ENCODE results near the gene ADPGK. TPM values are rescaled to one million over a fixed set of nuclear protein-coding genes. Genes with fewer than 3 reads are reported as not detected.

Gene ADPGK
- total RNA-seq, 1 donor from 2014 or later, result 33.9 TPM

DNA sequence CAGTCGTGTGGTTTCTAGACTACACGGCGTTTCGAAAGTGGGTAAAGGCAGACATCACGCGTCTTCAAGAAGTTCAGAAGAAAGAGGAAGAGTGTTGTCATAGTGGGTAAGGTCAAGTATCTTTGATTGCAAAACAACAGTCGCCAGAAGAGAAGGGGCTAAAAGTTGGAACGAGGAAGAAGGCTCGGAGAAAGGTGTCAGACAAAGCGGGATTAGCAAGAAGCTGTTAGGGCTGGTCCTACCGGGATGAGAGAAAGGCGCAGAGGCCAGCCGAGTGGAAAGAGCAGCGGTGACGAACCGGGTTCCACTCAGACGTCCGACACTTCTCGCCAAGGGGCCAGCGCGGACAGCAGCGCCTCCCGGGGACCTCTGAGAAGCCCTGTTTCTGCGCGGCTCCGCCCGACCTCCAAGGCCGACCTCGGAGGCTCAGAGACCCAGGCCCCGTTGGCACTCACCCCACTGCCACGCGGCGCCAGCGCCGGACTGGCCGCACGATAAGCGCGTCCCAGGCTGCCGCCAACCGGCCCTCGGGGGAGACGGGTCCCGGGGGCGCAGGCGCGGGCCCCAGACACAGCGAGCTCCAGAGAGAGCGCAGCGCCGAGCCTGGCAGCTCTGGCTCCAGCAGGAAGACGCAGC, 436 bp downstream of the ADPGK start:
- Histone ChIP-seq H3K36me3 (ENCODE audit: control insufficient read depth, insufficient read depth, low read length) (no peaks in the 10 kb centered on the region), H3K27me3 (ENCODE audit: control insufficient read depth, insufficient read depth, low read length) (no peaks in the 10 kb centered on the region), H3K4me3 (ENCODE audit: low read depth, low read length) (peak overlapping the region; percentile 84)
- TF ChIP-seq CTCF (IDR thresholded peaks at IDR 0.05; ENCODE audit: insufficient read depth, low read length, poor library complexity, severe bottlenecking), result no peak
- DNase-seq (ENCODE audit: low read depth), result no peak

- TF ChIP-seq CTCF (IDR thresholded peaks at IDR 0.05; ENCODE audit: insufficient read depth, low read length, poor library complexity, severe bottlenecking), result no peak
- H3K36me3 ChIP-seq (ENCODE audit: control insufficient read depth, insufficient read depth, low read length), result no peaks in the 10 kb centered on the region
- DNase-seq (ENCODE audit: low read depth), result no peak
Observed at GRCh38 chr15:72782274-72783003, 1.1 kb downstream of the ADPGK start.

GRCh38 chr15:72781631-72782030, 1.9 kb downstream of the ADPGK start:
- H3K4me3 ChIP-seq (ENCODE audit: low read depth, low read length), result no peak overlapping the region
- TF ChIP-seq CTCF (IDR thresholded peaks at IDR 0.05; ENCODE audit: insufficient read depth, low read length, poor library complexity, severe bottlenecking), result no peak

More at GRCh38 chr15:72782274-72783003, 1.1 kb downstream of the ADPGK start:
- Histone ChIP-seq H3K4me3 (ENCODE audit: low read depth, low read length) (peak overlapping the region; percentile 84), H3K27me3 (ENCODE audit: control insufficient read depth, insufficient read depth, low read length) (no peaks in the 10 kb centered on the region)

DNA sequence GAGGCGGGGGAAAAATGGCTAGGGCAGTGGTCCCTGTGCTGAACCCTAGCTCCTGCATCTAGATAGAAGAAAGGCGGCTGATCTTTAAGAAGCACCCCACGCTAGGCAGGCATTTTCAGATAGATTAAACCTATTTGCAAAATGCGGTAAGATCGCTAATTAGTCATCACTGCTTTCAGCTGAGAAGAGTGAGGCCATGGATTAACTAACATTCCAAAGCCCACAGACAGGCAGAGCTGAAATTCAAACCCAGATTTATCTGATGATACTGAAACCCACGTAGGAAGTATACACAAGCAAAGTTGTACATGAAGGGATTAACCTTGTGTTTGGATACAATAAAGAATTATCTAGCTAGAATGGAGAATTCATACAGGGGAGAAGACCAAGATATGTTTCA, 4.8 kb downstream of the ADPGK start:
- DNase-seq (ENCODE audit: low read depth), result no peak
- Histone ChIP-seq H3K4me3 (ENCODE audit: low read depth, low read length) (no peak overlapping the region), H3K27me3 (ENCODE audit: control insufficient read depth, insufficient read depth, low read length) (no peaks in the 10 kb centered on the region), H3K36me3 (ENCODE audit: control insufficient read depth, insufficient read depth, low read length) (no peaks in the 10 kb centered on the region)
- no peak for TF ChIP-seq CTCF (IDR thresholded peaks at IDR 0.05; ENCODE audit: insufficient read depth, low read length, poor library complexity, severe bottlenecking)

More at GRCh38 chr15:72781631-72782030, 1.9 kb downstream of the ADPGK start:
- H3K36me3 ChIP-seq (ENCODE audit: control insufficient read depth, insufficient read depth, low read length), result no peaks in the 10 kb centered on the region
- no peaks in the 10 kb centered on the region for H3K27me3 ChIP-seq (ENCODE audit: control insufficient read depth, insufficient read depth, low read length)
- no peak for DNase-seq (ENCODE audit: low read depth)

GRCh38 chr15:72774696-72775383, 8.7 kb downstream of the ADPGK start:
- no peaks in the 10 kb centered on the region for H3K36me3 ChIP-seq (ENCODE audit: control insufficient read depth, insufficient read depth, low read length)

More at GRCh38 chr15:72774696-72775383, 8.7 kb downstream of the ADPGK start:
- no peaks in the 10 kb centered on the region for H3K27me3 ChIP-seq (ENCODE audit: control insufficient read depth, insufficient read depth, low read length)
- no peak for TF ChIP-seq CTCF (IDR thresholded peaks at IDR 0.05; ENCODE audit: insufficient read depth, low read length, poor library complexity, severe bottlenecking)
- H3K4me3 ChIP-seq (ENCODE audit: low read depth, low read length), result no peak overlapping the region
- no peak for DNase-seq (ENCODE audit: low read depth)
